ENCODE results near the gene EPHB2. TPM values are rescaled to one million over a fixed set of nuclear protein-coding genes. Genes with fewer than 3 reads are reported as not detected.
A peak's percentile ranks its signal among the peaks of the same experiment; 100 is the strongest.

Gene EPHB2
- total and polyA plus RNA-seq, 2 of the 13 experiments (the other 11 are each of a cell fraction or from before 2014, with no cell fraction given): 0.03 to 0.11 TPM

GRCh38 chr1:22963044-22963677 is 252.5 kb downstream of the EPHB2 start (continued):
- TF ChIP-seq ZNF609 (CRISPR knock-in tag; IDR thresholded peaks at IDR 0.05; ENCODE audit: borderline replicate concordance): peak; percentile 84
- no peak for TF ChIP-seq ZKSCAN8 (CRISPR knock-in tag; IDR thresholded peaks at IDR 0.05; ENCODE audit: borderline replicate concordance)
- TF ChIP-seq ZNF7 (CRISPR knock-in tag; IDR thresholded peaks at IDR 0.05): no peak
- peak; percentile 54; the same call in 1 of the 2 replicates for TF ChIP-seq ZNF670 (CRISPR knock-in tag; IDR thresholded peaks at IDR 0.05; ENCODE audit: borderline replicate concordance)
- peak; percentile 8; the same call in 1 of the 2 replicates for TF ChIP-seq KDM1A (CRISPR knock-in tag; IDR thresholded peaks at IDR 0.05)
- TF ChIP-seq RXRA (CRISPR knock-in tag; IDR thresholded peaks at IDR 0.05): peak; percentile 45
- TF ChIP-seq ZNF264 (CRISPR knock-in tag; IDR thresholded peaks at IDR 0.05): peak; percentile 83; the same call in 1 of the 2 replicates
- no peak for TF ChIP-seq HNRNPK (IDR thresholded peaks at IDR 0.05; ENCODE audit: low read depth, low read length, poor library complexity, severe bottlenecking)
- TF ChIP-seq NR2F1 (CRISPR knock-in tag; IDR thresholded peaks at IDR 0.05): peak in 1 of 2 experiments; percentile 47; a peak in 1 of 4 replicates
- TF ChIP-seq, protein P1, sequence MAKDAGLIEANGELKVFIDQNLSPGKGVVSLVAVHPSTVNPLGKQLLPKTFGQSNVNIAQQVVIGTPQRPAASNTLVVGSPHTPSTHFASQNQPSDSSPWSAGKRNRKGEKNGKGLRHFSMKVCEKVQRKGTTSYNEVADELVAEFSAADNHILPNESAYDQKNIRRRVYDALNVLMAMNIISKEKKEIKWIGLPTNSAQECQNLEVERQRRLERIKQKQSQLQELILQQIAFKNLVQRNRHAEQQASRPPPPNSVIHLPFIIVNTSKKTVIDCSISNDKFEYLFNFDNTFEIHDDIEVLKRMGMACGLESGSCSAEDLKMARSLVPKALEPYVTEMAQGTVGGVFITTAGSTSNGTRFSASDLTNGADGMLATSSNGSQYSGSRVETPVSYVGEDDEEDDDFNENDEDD (CRISPR knock-in tag; IDR thresholded peaks at IDR 0.05; ENCODE audit: borderline replicate concordance): no peak
- no peak for TF ChIP-seq RARG (CRISPR knock-in tag; IDR thresholded peaks at IDR 0.05; ENCODE audit: low read depth)
- TF ChIP-seq LRRFIP1 (CRISPR knock-in tag; conservative IDR thresholded peaks at IDR 0.05): no peak
- no peak for TF ChIP-seq ZFP36L2 (CRISPR knock-in tag; IDR thresholded peaks at IDR 0.05)
- TF ChIP-seq MAFK (conservative IDR thresholded peaks at IDR 0.05 in 1 of 2, IDR thresholded peaks at IDR 0.05 in 1 of 2; ENCODE audit: low read length in 2 of 2): no peak
- TF ChIP-seq, protein P2, sequence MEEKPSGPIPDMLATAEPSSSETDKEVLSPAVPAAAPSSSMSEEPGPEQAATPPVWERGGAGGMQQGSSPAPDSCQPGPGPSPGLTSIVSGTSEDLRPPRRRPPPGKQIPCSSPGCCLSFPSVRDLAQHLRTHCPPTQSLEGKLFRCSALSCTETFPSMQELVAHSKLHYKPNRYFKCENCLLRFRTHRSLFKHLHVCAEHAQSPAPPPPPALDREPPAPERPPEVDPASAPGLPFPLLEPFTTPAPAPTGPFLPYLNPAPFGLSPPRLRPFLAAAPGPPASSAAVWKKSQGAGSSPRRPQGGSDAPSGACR (CRISPR knock-in tag; IDR thresholded peaks at IDR 0.05): no peak; the same call in 1 of the 2 replicates
- no peak for TF ChIP-seq RXRB (CRISPR knock-in tag; IDR thresholded peaks at IDR 0.05; ENCODE audit: borderline replicate concordance)
- TF ChIP-seq ZNF546 (CRISPR knock-in tag; conservative IDR thresholded peaks at IDR 0.05): 0 out of 2 replicates have a peak, but pooled peaks have one; percentile 34
- TF ChIP-seq ZNF296 (CRISPR knock-in tag; conservative IDR thresholded peaks at IDR 0.05): no peak; the same call in 1 of the 2 replicates
- no peak for TF ChIP-seq DBP (CRISPR knock-in tag; IDR thresholded peaks at IDR 0.05; ENCODE audit: not compliant biosample characterization)

Measured in HepG2 (cell line).